GM19328 (cell line): ENCODE measurements around the gene MTFR1L.
A peak's percentile ranks its signal among the peaks of the same experiment; 100 is the strongest.

Experiments used
- ATAC-seq: cut with Tn5 transposase; IDR thresholded peaks from one replicate; pipeline ENCODE4 v1.9.1; 2021; ENCODE audit warnings: mild to moderate bottlenecking, moderate library complexity; ENCODE audit not compliant: unreplicated experiment

MTFR1L gene

DNA sequence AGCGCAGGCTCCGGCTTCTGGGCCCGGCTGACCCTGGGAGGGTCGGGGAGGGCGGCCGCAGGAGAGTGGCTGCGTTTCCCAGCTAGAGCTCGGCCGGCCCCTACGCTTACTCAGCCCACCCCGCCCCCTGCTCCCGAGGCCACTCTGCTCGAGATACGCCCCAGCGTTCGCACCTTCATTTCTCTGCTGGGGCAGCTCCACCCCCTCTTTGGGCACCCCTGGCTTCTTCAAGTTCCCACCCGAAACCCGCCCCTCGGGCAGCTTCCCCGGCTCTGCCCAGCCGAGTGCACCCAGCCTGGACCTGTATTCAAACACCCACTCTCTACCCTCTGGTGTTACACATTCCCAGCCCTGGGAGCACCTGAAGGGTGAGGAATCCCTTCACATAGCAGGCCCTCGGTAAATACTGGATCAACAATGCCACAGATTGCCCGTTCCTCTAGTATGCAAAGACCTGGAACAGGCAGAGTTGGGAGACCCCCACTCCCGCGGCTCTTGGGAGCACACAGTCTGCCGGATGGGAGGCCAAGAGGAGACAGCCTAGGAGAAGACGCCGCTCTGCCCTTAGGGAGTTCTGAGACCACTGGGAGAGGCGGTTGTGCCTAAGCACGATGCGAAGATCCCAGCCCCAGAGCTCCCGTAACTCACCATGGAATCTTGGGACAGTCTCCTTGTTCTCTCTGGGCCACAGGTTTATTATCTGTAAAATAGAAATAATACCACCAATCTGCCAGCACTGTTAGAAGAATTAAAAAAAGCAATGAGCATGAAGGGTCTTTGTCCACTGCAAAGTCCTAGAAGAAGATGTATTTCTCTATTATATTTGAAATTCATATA, 56.3 kb downstream of the MTFR1L start:
- ATAC-seq, result peak; percentile 5

DNA sequence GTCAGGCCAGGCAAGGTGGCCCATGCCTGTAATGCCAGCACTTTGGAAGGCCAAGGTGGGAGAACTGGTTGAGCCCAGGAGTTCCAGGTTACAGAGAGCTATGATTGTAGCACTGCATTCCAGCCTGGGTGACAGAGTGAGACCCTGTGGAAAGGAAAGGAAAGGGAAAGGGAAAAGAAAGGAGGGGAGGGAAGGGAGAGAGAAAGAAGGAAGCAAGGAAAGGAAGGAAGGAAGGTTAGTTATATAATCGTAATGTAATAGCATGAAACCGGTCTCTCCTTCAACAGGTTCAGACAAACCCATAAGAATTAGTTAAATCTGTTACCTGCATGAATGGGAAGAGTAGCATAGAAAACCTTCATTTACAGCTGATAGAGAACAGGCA, 56.9 kb downstream of the MTFR1L start:
- no peak for ATAC-seq

GRCh38 chr1:25877155-25877554, 57.4 kb downstream of the MTFR1L start:
- no peak for ATAC-seq

- no peak for ATAC-seq
These were observed 58.9 kb downstream of the MTFR1L start for GRCh38 chr1:25878690-25879089.

DNA sequence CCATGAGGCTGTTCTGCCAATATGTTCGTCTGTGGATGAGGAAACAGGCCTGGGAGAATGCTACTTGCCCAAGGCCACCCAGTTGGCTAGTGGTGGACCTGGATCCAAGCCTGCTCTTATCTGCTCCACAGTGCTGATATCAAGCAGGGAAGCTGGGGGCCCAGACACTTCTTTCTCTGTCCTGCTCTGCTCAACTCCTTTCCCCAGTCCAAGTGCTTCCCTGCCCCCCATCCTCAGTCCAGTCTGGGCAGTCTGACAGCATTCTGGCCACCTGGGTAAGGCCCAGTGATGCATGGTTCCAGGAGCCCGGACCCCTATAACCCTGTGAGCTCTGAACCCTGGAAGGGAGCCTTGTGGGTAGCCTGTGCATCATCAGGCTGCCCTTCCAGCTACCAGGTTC, 59.9 kb downstream of the MTFR1L start:
- no peak for ATAC-seq

GRCh38 chr1:25880518-25880917, 60.8 kb downstream of the MTFR1L start:
- ATAC-seq, result no peak

- ATAC-seq, result no peak
These were observed 61.5 kb downstream of the MTFR1L start for GRCh38 chr1:25881266-25881665.
